ENCODE data around the gene GARRE1. TPM values are rescaled to one million over a fixed set of nuclear protein-coding genes. Genes with fewer than 3 reads are reported as not detected.

GARRE1 gene
- total and polyA plus RNA-seq, 8 donors = 7.4 to 18.3 (median 11.2) TPM

GRCh38 chr19:34282611-34283519 is 28.5 kb downstream of the GARRE1 start:
- intact Hi-C loops (cut with DNase I) = no loop called here
- Histone ChIP-seq H3K4me1 (peaks cover 0 to 16% (median 0%) of the 10 kb centered on the region in 3 donors), H3K36me3 (no peaks in the 10 kb centered on the region), H3K27me3 (no peaks in the 10 kb centered on the region), H3K4me3 (no peak overlapping the region), H3K27ac (peak overlapping the region in 2 of 4 donors; percentile 8 to 37), H3K9me3 (no peaks in the 10 kb centered on the region)
- TF ChIP-seq CTCF (IDR thresholded peaks at IDR 0.05) = no peak
- peak; percentile 31 to 82 (median 69) for ATAC-seq
- no peak for DNase-seq
- 53 to 55% methylated on average over 2 of the region's 2 CpGs for WGBS, 2 donors
- no peak for FAIRE-seq

- FAIRE-seq = no peak
- WGBS, 2 donors = 88 to 97% methylated on average over 2 of the region's 2 CpGs
- intact Hi-C loops (cut with DNase I) = no loop called here
- no peaks in the 10 kb centered on the region for H3K27me3 ChIP-seq
- H3K27ac ChIP-seq = no peak overlapping the region
- no peaks in the 10 kb centered on the region for H3K9me3 ChIP-seq
- H3K4me1 ChIP-seq = peaks cover 0 to 16% (median 0%) of the 10 kb centered on the region in 3 donors
- no peak for TF ChIP-seq CTCF (IDR thresholded peaks at IDR 0.05)
- DNase-seq = no peak
- ATAC-seq = no peak
- no peaks in the 10 kb centered on the region for H3K36me3 ChIP-seq
- no peak overlapping the region for H3K4me3 ChIP-seq
Observed at GRCh38 chr19:34284505-34284904, 30.2 kb downstream of the GARRE1 start.

GRCh38 chr19:34287662-34288140 is 33.3 kb downstream of the GARRE1 start:
- no peak overlapping the region for H3K27ac ChIP-seq
- no peak for DNase-seq
- TF ChIP-seq CTCF (IDR thresholded peaks at IDR 0.05) = no peak
- H3K4me1 ChIP-seq = peaks cover 0 to 8% (median 0%) of the 10 kb centered on the region in 3 donors
- H3K9me3 ChIP-seq = no peaks in the 10 kb centered on the region
- H3K4me3 ChIP-seq = no peak overlapping the region
- WGBS, 2 donors = 96 to 97% methylated on average over 3 of the region's 3 CpGs
- no peak for FAIRE-seq
- intact Hi-C loops (cut with DNase I) = no loop called here
- H3K36me3 ChIP-seq = no peaks in the 10 kb centered on the region
- no peaks in the 10 kb centered on the region for H3K27me3 ChIP-seq
- ATAC-seq = no peak

- Histone ChIP-seq H3K4me1 (peaks cover 0 to under 1% (median 0%) of the 10 kb centered on the region in 3 donors), H3K4me3 (no peak overlapping the region), H3K9me3 (no peaks in the 10 kb centered on the region), H3K36me3 (no peaks in the 10 kb centered on the region), H3K27me3 (no peaks in the 10 kb centered on the region), H3K27ac (no peak overlapping the region)
- intact Hi-C loops (cut with DNase I) = no loop called here
- no peak for TF ChIP-seq CTCF (IDR thresholded peaks at IDR 0.05)
- 95 to 97% methylated on average over 4 of the region's 4 CpGs for WGBS, 2 donors
- ATAC-seq (no peak), DNase-seq (no peak), FAIRE-seq (no peak)
Observed at GRCh38 chr19:34288381-34288780, 34.0 kb downstream of the GARRE1 start.

- DNase-seq (no peak), FAIRE-seq (no peak), ATAC-seq (no peak)
- TF ChIP-seq CTCF (IDR thresholded peaks at IDR 0.05) = no peak
- no peaks in the 10 kb centered on the region for H3K9me3 ChIP-seq
- H3K4me3 ChIP-seq = no peak overlapping the region
- 96% methylated on average over 2 of the region's 2 CpGs for WGBS, 2 donors
- intact Hi-C loops (cut with DNase I) = no loop called here
- no peak overlapping the region for H3K27ac ChIP-seq
- H3K4me1 ChIP-seq = no peaks in the 10 kb centered on the region
- H3K36me3 ChIP-seq = no peaks in the 10 kb centered on the region
- no peaks in the 10 kb centered on the region for H3K27me3 ChIP-seq
Observed at GRCh38 chr19:34291235-34291634, 36.9 kb downstream of the GARRE1 start.

All from pancreas (tissue), 10 donors.